ENCODE data around the gene UQCC3. TPM values are rescaled to one million over a fixed set of nuclear protein-coding genes. Genes with fewer than 3 reads are reported as not detected.

The UQCC3 gene
- total and polyA plus RNA-seq, 2 of the 13 experiments (the other 11 are each of a cell fraction or from before 2014, with no cell fraction given), result 7.7 to 16.0 TPM

GRCh38 chr11:62665599-62666258 is 5.7 kb upstream of the UQCC3 start (continued):
- TF ChIP-seq HNRNPLL (IDR thresholded peaks at IDR 0.05; ENCODE audit: low read depth, low read length, poor library complexity, severe bottlenecking) (no peak), ZNF746 (CRISPR knock-in tag; IDR thresholded peaks at IDR 0.05) (peak; percentile 54; the same call in 1 of the 2 replicates), ZNF124 (CRISPR knock-in tag; IDR thresholded peaks at IDR 0.05) (no peak), MAZ (IDR thresholded peaks at IDR 0.05; ENCODE audit: borderline replicate concordance, low read depth, low read length) (no peak), MAZ (CRISPR knock-in tag; IDR thresholded peaks at IDR 0.05; ENCODE audit: low read depth) (peak; percentile 49; the same call in 1 of the 2 replicates)

GRCh38 chr11:62666259-62666926 is 5.1 kb upstream of the UQCC3 start:
- ChIA-PET CTCF (ENCODE audit: low intra/inter-chr PET ratio, low total read pairs) (no interaction called here), POLR2A (interaction anchor here (0.8 to 6.6 kb wide), 23 partner anchors 9 to 175 kb away, joined by 3 to 186 read pairs (median 24); partner anchors contain the start of genes B3GAT3, EEF1G, GANAB and HNRNPUL2)
- H3K4me3 ChIP-seq (replicated peaks in 1 of 3; ENCODE audit: insufficient read depth in 1 of 3, low read depth in 2 of 3, low read length in 3 of 3), result peak overlapping the region; percentile 69 to 97 (median 91)
- WGBS (ENCODE audit: low lambda C conversion rate), result 28% methylated on average over 4 of the region's 16 CpGs
- peaks cover 0 to 15% of the 10 kb centered on the region in 2 experiments; a peak in 2 of 5 replicates for H3K36me3 ChIP-seq (replicated peaks in 1 of 2; ENCODE audit: control insufficient read depth in 1 of 2, insufficient read depth in 2 of 2, low read length in 2 of 2)
- no peak overlapping the region for H2AFZ ChIP-seq (ENCODE audit: low read length)
- no peaks in the 10 kb centered on the region for H3K9me3 ChIP-seq (ENCODE audit: low read length)
- DNase-seq (ENCODE audit: low spot score), result no peak
- intact Hi-C loops (cut with micrococcal nuclease; ENCODE audit: unreplicated experiment), result no loop called here
- peak overlapping the region; percentile 85 for H3K4me2 ChIP-seq (ENCODE audit: low read depth, low read length)
- no TSS peak for BruUV-seq (replicated peaks)
- H4K20me1 ChIP-seq (ENCODE audit: insufficient read depth, low read length), result no peaks in the 10 kb centered on the region; the same call in none of the 2 replicates
- peak overlapping the region; percentile 91 for H3K9ac ChIP-seq (ENCODE audit: insufficient read depth, low read depth, low read length)
- no peak for FAIRE-seq
- H3K79me2 ChIP-seq (ENCODE audit: insufficient read depth, low read length), result peaks cover 42% of the 10 kb centered on the region
- peak; percentile 1 for ATAC-seq
- peaks cover 57% of the 10 kb centered on the region for H3K4me1 ChIP-seq (ENCODE audit: insufficient read depth, low read length)
- H3K27ac ChIP-seq (ENCODE audit: extremely low read length, insufficient read depth, low read length), result peak overlapping the region; percentile 84
- no peaks in the 10 kb centered on the region; a peak in 1 of 5 replicates for H3K27me3 ChIP-seq (ENCODE audit: control insufficient read depth in 1 of 2, insufficient read depth in 2 of 2, low read length in 2 of 2)
- in situ Hi-C loops (cut with HindIII; ENCODE audit: extremely low pct_ligation_motif_present, low pct_unique_long_range_greater_than_20kb), result no loop called here
- TF ChIP-seq SRY (CRISPR knock-in tag; IDR thresholded peaks at IDR 0.05), result peak; percentile 69; the same call in 1 of the 2 replicates
- TF ChIP-seq AHDC1 (CRISPR knock-in tag; IDR thresholded peaks at IDR 0.05; ENCODE audit: borderline replicate concordance), result no peak
- peak; percentile 89 for TF ChIP-seq AGO2 (optimal IDR thresholded peaks at IDR 0.05; ENCODE audit: low read depth, low read length)
- TF ChIP-seq RBM22 (optimal IDR thresholded peaks at IDR 0.05; ENCODE audit: low read length), result peak; percentile 79
- TF ChIP-seq HNRNPL (IDR thresholded peaks at IDR 0.05; ENCODE audit: low read depth, low read length), result 0 out of 2 replicates have a peak, but pooled peaks have one; percentile 43
- TF ChIP-seq RFXANK (CRISPR knock-in tag; IDR thresholded peaks at IDR 0.05), result no peak
- TF ChIP-seq JARID2 (CRISPR knock-in tag; IDR thresholded peaks at IDR 0.05; ENCODE audit: insufficient replicate concordance), result peak; percentile 12
- TF ChIP-seq PHF20 (CRISPR knock-in tag; IDR thresholded peaks at IDR 0.05), result peak; percentile 26; the same call in 1 of the 2 replicates
- TF ChIP-seq ZNF143 (CRISPR knock-in tag; IDR thresholded peaks at IDR 0.05), result peak; percentile 37; the same call in 1 of the 2 replicates
- peak; percentile 76; the same call in 1 of the 2 replicates for TF ChIP-seq NRL (CRISPR knock-in tag; IDR thresholded peaks at IDR 0.05; ENCODE audit: borderline replicate concordance)
- 0 out of 2 replicates have a peak, but pooled peaks have one; percentile 22 for TF ChIP-seq MYC (CRISPR knock-in tag; IDR thresholded peaks at IDR 0.05; ENCODE audit: borderline replicate concordance)
- peak; percentile 67; the same call in 1 of the 2 replicates for TF ChIP-seq ZC3H4 (CRISPR knock-in tag; IDR thresholded peaks at IDR 0.05; ENCODE audit: borderline replicate concordance)
